Measurements from ENCODE around the gene TNS4. TPM values are rescaled to one million over a fixed set of nuclear protein-coding genes. Genes with fewer than 3 reads are reported as not detected.

The TNS4 gene
- polyA plus RNA-seq, 1 experiment, result 0.07 TPM

DNA sequence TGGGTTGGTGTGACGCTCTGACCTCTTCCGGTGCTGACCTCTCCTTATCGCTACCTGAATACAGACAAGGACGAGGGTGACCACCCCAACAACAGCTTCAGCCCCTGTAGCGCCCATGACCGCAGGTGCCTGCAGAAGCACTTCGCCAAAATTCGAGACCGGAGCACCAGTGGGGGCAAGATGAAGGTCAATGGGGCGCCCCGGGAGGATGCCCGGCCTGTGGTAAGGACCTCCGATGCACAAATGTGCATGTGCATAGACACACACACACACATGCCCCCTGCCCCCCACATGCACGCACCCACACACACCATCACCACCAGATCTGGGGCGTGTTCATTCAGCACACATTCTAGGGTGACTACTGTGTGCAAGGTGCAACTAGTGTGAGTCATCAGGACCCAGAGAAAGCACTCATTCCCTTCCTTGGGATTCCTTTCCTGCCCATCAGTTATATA, 48.5 kb downstream of the TNS4 start:
- H3K4me3 ChIP-seq (ENCODE audit: low read depth, low read length), result no peak overlapping the region
- peak overlapping the region; percentile 85 for H3K27ac ChIP-seq (ENCODE audit: low read depth, low read length)
- TF ChIP-seq, protein P1, sequence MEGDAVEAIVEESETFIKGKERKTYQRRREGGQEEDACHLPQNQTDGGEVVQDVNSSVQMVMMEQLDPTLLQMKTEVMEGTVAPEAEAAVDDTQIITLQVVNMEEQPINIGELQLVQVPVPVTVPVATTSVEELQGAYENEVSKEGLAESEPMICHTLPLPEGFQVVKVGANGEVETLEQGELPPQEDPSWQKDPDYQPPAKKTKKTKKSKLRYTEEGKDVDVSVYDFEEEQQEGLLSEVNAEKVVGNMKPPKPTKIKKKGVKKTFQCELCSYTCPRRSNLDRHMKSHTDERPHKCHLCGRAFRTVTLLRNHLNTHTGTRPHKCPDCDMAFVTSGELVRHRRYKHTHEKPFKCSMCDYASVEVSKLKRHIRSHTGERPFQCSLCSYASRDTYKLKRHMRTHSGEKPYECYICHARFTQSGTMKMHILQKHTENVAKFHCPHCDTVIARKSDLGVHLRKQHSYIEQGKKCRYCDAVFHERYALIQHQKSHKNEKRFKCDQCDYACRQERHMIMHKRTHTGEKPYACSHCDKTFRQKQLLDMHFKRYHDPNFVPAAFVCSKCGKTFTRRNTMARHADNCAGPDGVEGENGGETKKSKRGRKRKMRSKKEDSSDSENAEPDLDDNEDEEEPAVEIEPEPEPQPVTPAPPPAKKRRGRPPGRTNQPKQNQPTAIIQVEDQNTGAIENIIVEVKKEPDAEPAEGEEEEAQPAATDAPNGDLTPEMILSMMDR (IDR thresholded peaks at IDR 0.05; ENCODE audit: low read depth, low read length), result no peak
- POLR2A ChIA-PET, result interaction anchor here (1.4 kb wide), 1 partner anchor 9 kb away, joined by 5 read pairs; no protein-coding TSS in a partner anchor
- H3K27me3 ChIP-seq (ENCODE audit: control insufficient read depth, insufficient read depth, low read length), result no peaks in the 10 kb centered on the region
- DNase-seq (ENCODE audit: low read depth, low spot score), result no peak
- CTCF ChIA-PET, result interaction anchor here (0.6 kb wide), 1 partner anchor 23 kb away, joined by 3 read pairs; no protein-coding TSS in a partner anchor
- no peaks in the 10 kb centered on the region for H3K9me3 ChIP-seq (ENCODE audit: control insufficient read depth, insufficient read depth, low read length)

DNA sequence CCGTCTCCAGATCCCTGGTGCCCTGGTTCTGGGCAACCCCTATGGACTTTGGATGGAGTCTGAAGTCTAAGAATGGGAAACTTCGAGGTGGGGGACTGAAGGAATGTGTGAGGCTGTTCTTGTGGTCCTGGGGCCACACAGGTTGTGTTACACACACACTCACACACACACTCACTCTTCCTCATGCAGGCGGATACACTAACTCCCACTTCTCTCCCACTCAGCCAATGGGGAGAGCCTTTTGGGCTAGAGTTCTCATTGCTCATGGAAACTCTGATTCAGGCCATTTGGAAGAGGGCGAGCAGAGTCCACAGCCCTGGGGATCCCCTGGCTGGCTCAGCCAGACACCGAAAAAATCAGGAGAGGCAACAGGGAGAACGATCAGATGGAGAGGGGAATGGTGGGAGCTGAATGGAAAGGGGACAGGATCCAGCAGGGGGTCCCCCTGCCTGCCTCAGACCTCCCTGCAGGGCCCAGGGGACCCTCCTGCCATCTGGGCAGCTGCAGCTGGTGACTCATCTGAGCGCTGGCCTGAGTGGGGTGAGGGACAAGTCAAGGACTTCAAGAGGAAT, 49.1 kb downstream of the TNS4 start:
- DNase-seq (ENCODE audit: low read depth, low spot score), result no peak
- ChIA-PET CTCF (interaction anchor here (0.6 to 2.9 kb wide), 3 partner anchors 11 to 107 kb away, joined by 3 to 10 read pairs (median 7); no protein-coding TSS in a partner anchor), POLR2A (interaction anchor here (0.6 to 1.8 kb wide), 3 partner anchors 8 to 76 kb away, joined by 3 to 8 read pairs (median 5); no protein-coding TSS in a partner anchor)
- Histone ChIP-seq H3K4me3 (ENCODE audit: low read depth, low read length) (no peak overlapping the region; the same call in 1 of the 2 replicates), H3K27me3 (ENCODE audit: control insufficient read depth, insufficient read depth, low read length) (no peaks in the 10 kb centered on the region), H3K27ac (ENCODE audit: low read depth, low read length) (peak overlapping the region; percentile 85), H3K9me3 (ENCODE audit: control insufficient read depth, insufficient read depth, low read length) (no peaks in the 10 kb centered on the region)
- TF ChIP-seq, protein P1 (IDR thresholded peaks at IDR 0.05; ENCODE audit: low read depth, low read length), result no peak

DNA sequence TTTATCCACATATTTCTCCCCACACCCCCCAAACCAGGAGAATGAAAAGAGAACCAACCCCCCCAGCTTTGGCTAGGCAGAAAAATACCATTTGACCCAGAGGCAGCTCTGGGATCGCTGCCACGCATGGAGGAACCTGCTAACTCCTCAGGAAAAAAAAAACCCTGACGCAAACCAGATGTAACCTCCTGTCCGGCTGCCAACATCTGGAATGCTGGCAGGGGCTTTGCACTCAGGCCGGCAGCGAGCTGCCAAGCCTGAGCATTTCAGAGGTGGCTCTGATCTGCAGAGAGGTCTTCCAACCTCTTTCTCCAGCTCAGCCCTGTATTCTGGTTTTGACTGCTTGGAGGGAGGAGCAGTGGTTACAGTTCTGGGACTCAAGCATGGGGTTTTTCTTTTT, 50.0 kb downstream of the TNS4 start:
- H3K27ac ChIP-seq (ENCODE audit: low read depth, low read length), result peak overlapping the region; percentile 85
- ChIA-PET CTCF (interaction anchor here (1.0 to 2.9 kb wide), 3 partner anchors 10 to 108 kb away, joined by 3 to 10 read pairs (median 7); no protein-coding TSS in a partner anchor), POLR2A (interaction anchor here (0.6 to 2.4 kb wide), 9 partner anchors 8 to 105 kb away, joined by 3 to 30 read pairs (median 5); no protein-coding TSS in a partner anchor)
- TF ChIP-seq, protein P1 (IDR thresholded peaks at IDR 0.05; ENCODE audit: low read depth, low read length), result no peak
- H3K27me3 ChIP-seq (ENCODE audit: control insufficient read depth, insufficient read depth, low read length), result no peaks in the 10 kb centered on the region
- no peak overlapping the region for H3K4me3 ChIP-seq (ENCODE audit: low read depth, low read length)
- peak; percentile 84 for DNase-seq (ENCODE audit: low read depth, low spot score)
- H3K9me3 ChIP-seq (ENCODE audit: control insufficient read depth, insufficient read depth, low read length), result no peaks in the 10 kb centered on the region

DNA sequence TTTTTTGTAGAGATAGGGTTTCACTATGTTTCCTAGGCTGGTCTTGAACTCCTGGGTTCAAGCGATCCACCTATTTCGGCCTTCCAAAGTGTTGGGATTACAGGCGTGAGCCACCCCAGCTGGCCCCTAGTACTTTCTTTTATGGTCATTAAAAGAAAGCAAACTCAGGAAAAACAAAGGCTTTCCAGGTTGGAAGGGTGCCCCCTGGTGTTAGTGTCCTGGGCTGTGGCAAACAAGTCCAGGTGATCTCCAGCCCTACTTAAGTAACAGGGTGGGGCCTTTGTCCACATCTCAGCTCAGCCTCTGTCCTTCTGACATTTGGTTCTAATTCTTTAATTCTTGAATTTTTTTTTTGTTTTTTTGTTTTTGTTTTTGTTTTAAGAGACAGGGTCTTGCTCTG, 51.2 kb downstream of the TNS4 start:
- POLR2A ChIA-PET, result interaction anchor here (0.7 to 2.4 kb wide), 3 partner anchors 12 to 110 kb away, joined by 3 to 30 read pairs (median 7); no protein-coding TSS in a partner anchor
- H3K4me3 ChIP-seq (ENCODE audit: low read depth, low read length), result peak overlapping the region; percentile 22; the same call in 1 of the 2 replicates
- CTCF ChIA-PET, result interaction anchor here (0.9 to 2.9 kb wide), 4 partner anchors 11 to 109 kb away, joined by 3 to 10 read pairs (median 3); no protein-coding TSS in a partner anchor
- H3K27me3 ChIP-seq (ENCODE audit: control insufficient read depth, insufficient read depth, low read length), result no peaks in the 10 kb centered on the region
- H3K9me3 ChIP-seq (ENCODE audit: control insufficient read depth, insufficient read depth, low read length), result no peaks in the 10 kb centered on the region
- DNase-seq (ENCODE audit: low read depth, low spot score), result no peak
- H3K27ac ChIP-seq (ENCODE audit: low read depth, low read length), result peak overlapping the region; percentile 85
- TF ChIP-seq, protein P1 (IDR thresholded peaks at IDR 0.05; ENCODE audit: low read depth, low read length), result peak; percentile 57

Data from AG04450 (cell line).